HepG2 (cell line): ENCODE data around the gene WDR35. TPM values are rescaled to one million over a fixed set of nuclear protein-coding genes. Genes with fewer than 3 reads are reported as not detected.

Experiments
- ATF4 ChIP-seq, 2 experiments: fragments of 450-650 bp in 1 of 2; sonication (generic) in 1 of 2; formaldehyde crosslinking; IDR thresholded peaks; 2 replicates each; pipeline versions ENCODE4 v1.5.0 to v1.8.0; 2020 to 2022; ENCODE audit warnings: mild to moderate bottlenecking in 1 of 2, missing genetic modification reagents in 1 of 2
- CREB1 ChIP-seq, 2 experiments: fragments of 450-650 bp in 1 of 2; IDR thresholded peaks; 2 replicates each; pipeline ENCODE4 v1.6.1; 2016 to 2017; ENCODE audit warnings: control low read depth in 1 of 2, mild to moderate bottlenecking in 1 of 2, missing compliant biosample characterization in 1 of 2, missing genetic modification characterization in 1 of 2
- HDAC6 ChIP-seq: fragments of 200-600 bp; sonication (generic); IDR thresholded peaks from 2 replicates; pipeline ENCODE4 v1.7.0; 2017; ENCODE audit warnings: mild to moderate bottlenecking, antibody characterized with exemption, low read length, low read depth
- MBNL3 ChIP-seq: fragments of 250-450 bp; sonication (Bioruptor Pico); conservative IDR thresholded peaks from 2 replicates; pipeline ENCODE4 v1.8.0; 2022; ENCODE audit warnings: mild to moderate bottlenecking, inconsistent platforms
- MTF1 ChIP-seq: sonication (generic); formaldehyde crosslinking; IDR thresholded peaks from 2 replicates; pipeline ENCODE4 v1.5.0; 2020; ENCODE audit warnings: missing genetic modification reagents
- NR2C2 ChIP-seq: sonication (generic); formaldehyde crosslinking; IDR thresholded peaks from 2 replicates; pipeline ENCODE4 v1.4.0; 2020; ENCODE audit warnings: missing genetic modification reagents, mild to moderate bottlenecking, moderate library complexity, borderline replicate concordance
- NR2F1 ChIP-seq, 2 experiments: fragments of 450-650 bp in 1 of 2; formaldehyde crosslinking in 1 of 2; IDR thresholded peaks; 2 replicates each; pipeline versions ENCODE4 v1.5.0 to v1.6.1; 2016 to 2020; ENCODE audit warnings: mild to moderate bottlenecking in 1 of 2, missing compliant biosample characterization in 1 of 2, missing genetic modification reagents in 1 of 2, moderate library complexity in 1 of 2
- RBAK ChIP-seq: sonication (generic); formaldehyde crosslinking; IDR thresholded peaks from 2 replicates; pipeline ENCODE4 v1.5.1; 2020; ENCODE audit warnings: mild to moderate bottlenecking, missing genetic modification reagents
- RELA ChIP-seq: sonication (generic); formaldehyde crosslinking; IDR thresholded peaks from 2 replicates; pipeline ENCODE4 v1.4.0; 2020; ENCODE audit warnings: missing genetic modification reagents
- SIX1 ChIP-seq: sonication (generic); formaldehyde crosslinking; IDR thresholded peaks from 2 replicates; pipeline ENCODE4 v1.4.0; 2020; ENCODE audit warnings: missing genetic modification reagents, borderline replicate concordance
- SNAI1 ChIP-seq: sonication (generic); formaldehyde crosslinking; IDR thresholded peaks from 2 replicates; pipeline ENCODE4 v1.5.0; 2020; ENCODE audit warnings: mild to moderate bottlenecking, missing genetic modification reagents, borderline replicate concordance
- SNAPC2 ChIP-seq: sonication (generic); formaldehyde crosslinking; IDR thresholded peaks from 2 replicates; pipeline ENCODE4 v1.8.1; 2022; ENCODE audit warnings: mild to moderate bottlenecking, missing genetic modification reagents
- SRY ChIP-seq: sonication (generic); formaldehyde crosslinking; IDR thresholded peaks from 2 replicates; pipeline ENCODE4 v1.8.0; 2022; ENCODE audit warnings: mild to moderate bottlenecking, missing genetic modification reagents
- TGIF2 ChIP-seq: IDR thresholded peaks from 2 replicates; pipeline ENCODE4 v1.6.1; 2016; ENCODE audit warnings: control low read depth, missing compliant biosample characterization
- ZBTB38 ChIP-seq: sonication (generic); formaldehyde crosslinking; IDR thresholded peaks from 2 replicates; pipeline ENCODE4 v1.5.1; 2020; ENCODE audit warnings: mild to moderate bottlenecking, missing genetic modification reagents
- ZBTB44 ChIP-seq: sonication (generic); formaldehyde crosslinking; IDR thresholded peaks from 2 replicates; pipeline ENCODE4 v1.4.0; 2020; ENCODE audit warnings: missing genetic modification reagents
- ZFP82 ChIP-seq: sonication (generic); formaldehyde crosslinking; IDR thresholded peaks from 2 replicates; pipeline ENCODE4 v1.5.1; 2020; ENCODE audit warnings: mild to moderate bottlenecking, missing genetic modification reagents, borderline replicate concordance
- ZNF136 ChIP-seq: sonication (generic); formaldehyde crosslinking; IDR thresholded peaks from 2 replicates; pipeline ENCODE4 v1.8.1; 2022; ENCODE audit warnings: low read depth, mild to moderate bottlenecking, moderate library complexity, missing genetic modification reagents
- ZNF276 ChIP-seq: sonication (generic); formaldehyde crosslinking; IDR thresholded peaks from 2 replicates; pipeline ENCODE4 v1.4.0; 2020; ENCODE audit warnings: mild to moderate bottlenecking, low read depth, missing genetic modification reagents
- ZNF33A ChIP-seq: sonication (generic); formaldehyde crosslinking; IDR thresholded peaks from 2 replicates; pipeline ENCODE4 v1.5.1; 2020; ENCODE audit warnings: missing genetic modification reagents, mild to moderate bottlenecking, moderate library complexity, borderline replicate concordance
- polyA plus RNA-seq, 8 experiments: library from polyadenylated mRNA; depleted of rRNA in 3 of 8; stranded (reverse) in 7 of 8; unstranded in 1 of 8; fragments of >200 nt; fragmentation: Illumina TruSeq in 4 of 8; extraction: Trizol in 4 of 8; gene quantifications; 2 replicates each; pipeline versions ENCODE4 v1.2.1 to v1.2.3, GENCODE V29; 2011 to 2016; ENCODE audit warnings: low read depth in 4 of 8, missing spikeins in 1 of 8, mixed read lengths in 1 of 8; ENCODE audit not compliant: insufficient read depth in 1 of 8
- total RNA-seq, 5 experiments: library from RNA; depleted of rRNA; stranded (reverse); fragments of >200 nt; fragmentation: Illumina TruSeq; extraction: Trizol; gene quantifications; 2 replicates each; pipeline ENCODE4 v1.2.3, GENCODE V29; 2016; ENCODE audit warnings: low read depth in 1 of 5
- TF ChIP-seq, protein P1 (sequence below): sonication (generic); formaldehyde crosslinking; IDR thresholded peaks from 2 replicates; pipeline ENCODE4 v1.5.1; 2020; ENCODE audit warnings: missing genetic modification reagents, mild to moderate bottlenecking, borderline replicate concordance

WDR35 gene
- total and polyA plus RNA-seq, 2 of the 13 experiments (the other 11 are each of a cell fraction or from before 2014, with no cell fraction given): 11.1 to 19.6 TPM

DNA sequence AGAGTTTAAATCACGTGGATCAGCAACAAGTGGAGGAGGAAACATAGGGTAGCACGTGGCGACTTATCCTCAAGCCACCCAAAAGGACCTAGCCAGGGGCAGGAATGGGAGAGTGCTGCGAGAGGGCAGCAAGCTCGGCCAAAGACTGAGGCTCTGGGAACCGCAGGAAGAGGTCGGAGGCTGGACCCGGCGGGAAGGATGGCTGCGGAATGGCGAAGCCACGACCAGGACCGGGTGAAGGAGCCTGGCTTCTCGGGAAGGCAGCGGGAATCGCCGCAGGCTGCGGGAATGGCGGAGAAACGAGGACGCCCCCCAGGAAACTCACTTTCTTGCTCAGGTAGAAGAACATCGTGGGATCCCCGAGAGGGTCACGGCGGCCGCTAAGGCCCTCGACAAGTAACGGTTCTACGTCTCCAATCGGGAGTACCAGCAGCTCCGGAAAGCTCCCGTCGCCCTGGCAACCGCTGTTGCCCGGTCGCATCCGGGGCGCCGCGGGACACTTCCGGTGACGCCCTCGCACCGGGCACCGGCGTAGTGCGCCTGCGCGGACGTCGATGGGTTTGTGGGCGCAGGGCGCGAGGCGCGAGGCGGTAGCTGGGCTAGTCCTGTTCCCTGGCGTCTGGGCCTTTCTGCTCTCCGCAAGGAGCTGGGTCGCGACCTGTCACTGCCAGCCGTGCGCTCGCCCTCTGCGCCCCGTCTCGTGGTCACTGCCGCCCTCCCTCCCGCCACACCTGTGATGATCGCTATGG is at the start of gene WDR35 (continued):
- TF ChIP-seq RBAK (CRISPR knock-in tag) (no peak; the same call in 1 of the 2 replicates), SRY (CRISPR knock-in tag) (peak; percentile 63; the same call in 1 of the 2 replicates), SNAI1 (CRISPR knock-in tag) (peak; percentile 69; the same call in 1 of the 2 replicates), ZNF33A (CRISPR knock-in tag) (0 out of 2 replicates have a peak, but pooled peaks have one; percentile 33), NR2F1 (CRISPR knock-in tag; IDR thresholded peaks at IDR 0.05) (peak in 1 of 2 experiments; percentile 37; a peak in 2 of 4 replicates), CREB1 (IDR thresholded peaks at IDR 0.05) (peak; percentile 66), CREB1 (CRISPR knock-in tag; IDR thresholded peaks at IDR 0.05) (peak; percentile 59; the same call in 1 of the 2 replicates), ZBTB38 (peak; percentile 95), SNAPC2 (CRISPR knock-in tag) (no peak), ZFP82 (CRISPR knock-in tag) (peak; percentile 93; the same call in 1 of the 2 replicates), SIX1 (CRISPR knock-in tag) (no peak; the same call in 1 of the 2 replicates), HDAC6 (no peak), NR2C2 (CRISPR knock-in tag) (peak; percentile 98), ZNF136 (CRISPR knock-in tag) (peak; percentile 99; the same call in 1 of the 2 replicates), ZBTB44 (no peak), MBNL3 (CRISPR knock-in tag) (no peak), TGIF2 (CRISPR knock-in tag) (peak; percentile 91), MTF1 (CRISPR knock-in tag) (no peak), ZNF276 (no peak), RELA (CRISPR knock-in tag) (no peak), ATF4 (CRISPR knock-in tag; IDR thresholded peaks at IDR 0.05) (peak in 1 of 2 experiments; percentile 66; a peak in 2 of 4 replicates)
- TF ChIP-seq, protein P1, sequence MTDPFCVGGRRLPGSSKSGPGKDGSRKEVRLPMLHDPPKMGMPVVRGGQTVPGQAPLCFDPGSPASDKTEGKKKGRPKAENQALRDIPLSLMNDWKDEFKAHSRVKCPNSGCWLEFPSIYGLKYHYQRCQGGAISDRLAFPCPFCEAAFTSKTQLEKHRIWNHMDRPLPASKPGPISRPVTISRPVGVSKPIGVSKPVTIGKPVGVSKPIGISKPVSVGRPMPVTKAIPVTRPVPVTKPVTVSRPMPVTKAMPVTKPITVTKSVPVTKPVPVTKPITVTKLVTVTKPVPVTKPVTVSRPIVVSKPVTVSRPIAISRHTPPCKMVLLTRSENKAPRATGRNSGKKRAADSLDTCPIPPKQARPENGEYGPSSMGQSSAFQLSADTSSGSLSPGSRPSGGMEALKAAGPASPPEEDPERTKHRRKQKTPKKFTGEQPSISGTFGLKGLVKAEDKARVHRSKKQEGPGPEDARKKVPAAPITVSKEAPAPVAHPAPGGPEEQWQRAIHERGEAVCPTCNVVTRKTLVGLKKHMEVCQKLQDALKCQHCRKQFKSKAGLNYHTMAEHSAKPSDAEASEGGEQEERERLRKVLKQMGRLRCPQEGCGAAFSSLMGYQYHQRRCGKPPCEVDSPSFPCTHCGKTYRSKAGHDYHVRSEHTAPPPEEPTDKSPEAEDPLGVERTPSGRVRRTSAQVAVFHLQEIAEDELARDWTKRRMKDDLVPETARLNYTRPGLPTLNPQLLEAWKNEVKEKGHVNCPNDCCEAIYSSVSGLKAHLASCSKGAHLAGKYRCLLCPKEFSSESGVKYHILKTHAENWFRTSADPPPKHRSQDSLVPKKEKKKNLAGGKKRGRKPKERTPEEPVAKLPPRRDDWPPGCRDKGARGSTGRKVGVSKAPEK: peak; percentile 95
